ENCODE data around the gene ARL6.

The ARL6 gene, protein sequence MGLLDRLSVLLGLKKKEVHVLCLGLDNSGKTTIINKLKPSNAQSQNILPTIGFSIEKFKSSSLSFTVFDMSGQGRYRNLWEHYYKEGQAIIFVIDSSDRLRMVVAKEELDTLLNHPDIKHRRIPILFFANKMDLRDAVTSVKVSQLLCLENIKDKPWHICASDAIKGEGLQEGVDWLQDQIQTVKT

DNA sequence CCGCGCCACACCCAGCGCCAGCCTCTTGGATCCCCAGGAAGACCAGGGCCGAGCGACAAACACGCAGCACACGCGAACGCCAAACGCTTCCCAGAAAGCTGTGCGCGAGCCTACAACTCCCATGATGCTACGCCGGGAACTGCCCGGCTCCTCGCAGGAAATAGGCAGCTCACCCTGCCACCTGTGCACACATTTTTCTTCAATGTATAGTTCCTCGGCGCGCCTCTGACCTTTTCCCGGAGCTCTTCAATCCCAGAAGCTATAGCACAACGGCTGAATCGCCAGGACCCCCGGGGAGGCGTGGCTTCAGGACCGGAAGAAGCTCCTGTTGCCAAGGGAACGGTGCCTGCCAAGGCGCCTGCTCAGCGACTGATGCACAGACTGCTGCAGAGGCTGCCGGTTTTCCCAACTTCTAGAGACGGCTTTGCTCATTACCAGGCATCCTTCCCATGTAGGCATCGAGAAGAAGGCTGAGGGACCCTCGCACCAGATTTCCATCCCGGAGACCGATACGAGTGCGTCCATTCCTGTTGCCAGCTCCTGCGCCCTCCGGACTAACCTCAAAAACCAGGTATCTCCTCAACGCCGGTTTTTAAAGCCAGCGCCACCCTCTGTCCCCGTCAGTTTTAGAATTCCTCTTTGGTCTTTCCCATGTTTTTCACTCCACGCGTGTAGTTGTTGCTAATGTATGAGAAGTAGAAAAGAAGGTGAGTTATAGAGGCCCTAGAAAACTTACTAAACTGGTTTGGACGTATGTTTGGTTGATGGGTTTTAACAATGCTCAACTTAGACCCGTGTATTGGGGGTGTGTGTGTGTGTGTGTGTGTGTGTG is at the start of gene ARL6:
TSS of gene ARL6 (plus strand) at position 352 of the 832 bp plus-strand sequence. CDS start 3,350 bp downstream, outside the sequence.
- DNase-seq: peak; percentile 92

DNA sequence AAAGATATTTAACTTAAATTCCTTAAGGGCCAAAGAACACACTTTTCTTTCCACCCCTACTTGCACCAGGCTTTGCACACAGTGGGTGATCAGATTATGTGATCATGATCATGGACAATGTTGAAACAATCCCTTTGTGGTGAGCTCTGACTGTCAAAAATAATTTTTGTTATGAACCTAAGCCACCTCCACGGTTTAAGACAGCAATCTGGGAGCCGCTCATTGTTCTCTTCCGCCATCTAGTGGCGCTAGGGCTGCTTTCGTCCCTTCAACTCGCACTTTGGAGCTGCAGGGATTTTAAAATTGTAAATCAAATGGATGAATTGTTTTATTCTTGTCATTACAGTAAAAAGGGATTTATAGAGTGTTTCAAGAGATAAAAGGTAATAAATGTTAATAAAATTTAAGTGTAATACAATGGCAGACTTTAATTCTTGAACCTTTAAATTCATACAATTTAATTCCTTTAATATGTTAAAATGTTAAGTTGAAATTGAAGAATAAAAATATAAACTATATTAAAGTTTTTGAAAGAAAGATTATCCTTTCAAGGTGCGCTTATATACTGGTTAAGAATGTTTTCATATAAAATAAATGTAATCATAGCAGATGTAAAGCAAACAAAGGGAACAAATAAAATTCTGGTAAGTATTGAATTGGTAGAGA is 45.3 kb upstream of the ARL6 start:
- DNase-seq: peak; percentile 66

DNA sequence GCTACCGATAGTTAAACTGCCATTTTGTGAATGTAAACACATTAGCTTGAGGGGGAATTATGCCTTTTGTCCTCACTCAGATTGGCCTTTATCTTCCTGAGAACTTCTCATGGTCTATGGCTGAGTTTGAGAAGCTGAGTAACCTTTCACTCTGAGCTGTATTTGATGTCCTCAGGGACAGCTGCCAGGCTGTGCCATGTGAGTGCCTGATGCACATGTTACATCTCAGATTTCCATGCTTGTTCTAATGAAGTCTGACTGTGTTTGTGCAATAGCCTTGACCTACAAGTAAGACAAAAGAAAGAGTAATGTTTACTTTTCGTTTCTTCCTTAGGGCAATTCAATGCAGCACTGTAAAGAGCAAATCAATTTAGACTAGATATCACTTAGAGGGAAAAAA is 44.1 kb upstream of the ARL6 start:
- no peak for DNase-seq

DNA sequence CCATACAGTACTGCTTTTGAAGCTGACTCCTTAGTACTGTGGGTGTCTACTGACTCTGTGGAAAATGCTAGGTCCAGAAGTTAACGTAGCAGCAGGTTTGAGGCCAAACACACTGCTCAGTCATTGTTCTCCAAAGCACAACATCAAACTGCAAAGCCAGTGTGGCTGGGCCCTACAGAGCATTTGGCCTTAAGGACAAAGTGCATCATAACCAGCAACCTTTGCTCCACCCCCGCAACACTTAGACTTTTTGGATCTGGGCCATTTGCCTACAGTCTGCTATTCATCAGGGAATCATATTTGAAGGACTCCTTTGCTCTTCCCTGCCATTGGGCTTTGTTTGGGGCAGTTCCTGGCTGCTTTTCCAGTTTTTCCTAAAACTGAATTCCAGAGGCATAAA is 43.1 kb upstream of the ARL6 start:
- DNase-seq: no peak

DNA sequence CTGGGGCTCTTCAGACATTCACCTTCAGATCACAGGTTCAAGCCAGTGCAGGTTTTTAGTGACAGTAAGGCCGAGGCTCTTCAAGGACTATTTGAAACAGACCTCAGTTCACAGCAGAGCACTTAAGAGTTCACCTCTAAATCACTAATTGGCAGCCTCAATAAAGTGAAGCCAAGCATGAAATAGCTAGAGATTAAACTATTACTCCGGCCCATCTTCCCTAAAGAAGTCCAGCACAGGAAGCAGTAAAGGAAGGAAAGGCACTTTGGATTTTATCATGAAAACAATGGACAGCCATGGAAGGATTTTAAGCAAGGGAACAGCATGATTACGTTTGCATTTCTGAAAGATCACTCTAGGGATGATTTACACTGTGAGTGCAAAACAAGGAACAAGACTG is 27.6 kb upstream of the ARL6 start:
- DNase-seq: no peak

DNA sequence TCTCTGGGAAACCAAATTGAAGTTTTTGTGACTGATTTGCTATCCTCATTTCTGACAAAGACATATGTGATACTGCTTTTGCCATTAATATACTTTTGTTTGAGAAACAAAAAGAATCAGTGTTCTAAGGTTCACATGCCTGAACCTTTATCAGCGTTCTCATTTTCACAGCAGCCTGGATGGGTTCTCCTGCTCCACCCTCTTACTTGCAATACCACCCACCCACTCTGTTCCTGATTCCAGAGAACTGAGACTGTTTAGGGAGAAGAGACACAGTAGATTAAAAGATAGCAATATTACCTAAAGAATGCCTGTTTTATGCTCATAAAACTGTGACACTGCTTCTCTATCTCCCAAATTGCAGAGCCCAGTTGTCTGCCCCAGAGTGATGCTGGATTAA is 25.8 kb upstream of the ARL6 start:
- DNase-seq: no peak

DNA sequence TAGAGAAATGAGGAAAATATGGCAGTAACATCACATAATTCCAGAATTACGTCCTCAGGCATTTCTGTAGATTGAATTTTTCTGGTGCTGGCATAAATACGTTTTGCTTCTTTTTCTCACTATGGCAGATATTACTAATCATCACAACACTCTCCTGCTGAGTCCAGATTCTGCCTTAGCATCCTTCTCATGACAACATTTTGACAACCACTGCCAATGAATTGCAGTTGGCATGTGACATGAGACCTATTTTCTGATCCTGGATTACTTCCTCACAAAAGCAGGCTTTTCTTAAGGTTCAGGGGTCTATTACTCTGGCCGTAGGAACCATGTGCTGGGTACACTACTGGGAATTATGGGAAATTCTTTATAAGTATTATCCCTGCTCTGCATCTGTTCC is 22.5 kb upstream of the ARL6 start:
- no peak for DNase-seq

DNA sequence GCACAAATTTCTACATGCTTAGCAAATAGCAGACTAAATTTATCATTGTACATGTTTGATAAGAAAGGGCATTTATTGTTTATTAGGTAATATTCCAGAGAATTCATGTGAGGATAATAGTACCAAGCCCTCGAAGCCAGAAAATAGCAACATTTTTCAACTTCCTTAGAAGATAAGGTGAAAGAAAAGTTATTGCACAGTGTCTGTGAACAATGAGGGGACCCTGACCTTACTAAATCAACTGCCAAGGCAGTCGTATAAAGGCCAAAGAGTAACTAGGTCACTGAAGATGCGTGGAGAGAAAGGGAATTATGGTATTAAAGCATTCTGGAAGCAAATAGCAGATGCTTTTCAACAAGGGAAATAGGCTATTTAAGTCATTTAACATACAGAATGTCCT is 20.3 kb upstream of the ARL6 start:
- DNase-seq: no peak

DNA sequence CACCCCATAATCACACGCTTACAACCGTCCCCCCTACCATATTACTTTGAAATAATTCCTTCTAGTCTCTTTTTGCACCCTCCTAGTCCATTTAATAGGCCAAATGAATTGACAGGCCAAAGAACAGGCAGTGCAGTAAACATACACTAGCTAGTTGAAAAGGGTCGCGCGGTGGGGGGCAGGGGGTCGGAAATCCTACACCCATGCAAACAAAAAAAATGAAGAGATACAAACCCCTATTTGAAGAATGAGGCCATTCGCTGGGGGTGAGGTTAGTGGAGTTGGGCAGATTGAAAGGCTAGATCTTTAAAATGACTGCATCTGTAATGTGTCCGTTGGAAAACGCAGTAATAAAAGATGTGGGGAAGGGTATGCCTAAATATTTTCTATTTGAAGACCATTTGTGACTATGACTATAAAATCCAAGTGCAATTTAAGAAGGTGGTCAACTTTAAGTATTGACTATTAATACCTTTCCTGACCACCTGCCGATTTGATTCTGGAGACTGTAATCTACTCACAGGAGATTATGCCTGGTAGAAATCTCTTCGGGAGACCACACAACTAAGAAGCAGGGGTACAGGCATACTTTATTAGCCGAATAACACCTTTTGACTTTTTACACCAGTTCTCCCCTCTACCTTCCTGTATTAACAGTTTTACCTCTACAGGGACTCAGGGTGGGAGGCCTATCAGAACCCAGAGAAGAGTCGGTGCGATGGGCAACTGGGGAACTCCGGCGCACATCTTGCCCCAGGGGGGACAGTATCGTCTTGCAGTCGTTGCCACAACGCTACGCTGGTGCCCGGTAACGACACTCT is 762 bp upstream of the ARL6 start:
- DNase-seq: peak; percentile 19

DNA sequence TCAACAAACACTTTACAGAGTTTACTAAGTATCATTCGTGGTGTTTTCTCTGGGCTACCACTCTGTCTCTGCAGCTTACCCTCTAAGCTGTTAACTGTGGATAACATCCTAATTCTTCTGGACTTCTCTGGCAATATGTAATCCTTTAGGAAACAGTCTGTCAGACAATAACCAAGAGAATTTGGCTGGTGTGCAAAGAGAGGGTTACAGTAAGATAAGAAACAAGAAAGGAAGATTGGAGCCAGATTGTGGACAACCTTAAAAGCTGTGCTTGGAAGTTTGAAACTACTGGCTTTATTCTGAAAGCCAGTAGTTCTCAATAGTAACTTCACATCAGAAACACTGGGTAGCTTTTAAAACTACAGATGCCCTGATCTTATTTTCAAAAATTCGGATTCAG is 778 bp downstream of the ARL6 start:
- DNase-seq: no peak

DNA sequence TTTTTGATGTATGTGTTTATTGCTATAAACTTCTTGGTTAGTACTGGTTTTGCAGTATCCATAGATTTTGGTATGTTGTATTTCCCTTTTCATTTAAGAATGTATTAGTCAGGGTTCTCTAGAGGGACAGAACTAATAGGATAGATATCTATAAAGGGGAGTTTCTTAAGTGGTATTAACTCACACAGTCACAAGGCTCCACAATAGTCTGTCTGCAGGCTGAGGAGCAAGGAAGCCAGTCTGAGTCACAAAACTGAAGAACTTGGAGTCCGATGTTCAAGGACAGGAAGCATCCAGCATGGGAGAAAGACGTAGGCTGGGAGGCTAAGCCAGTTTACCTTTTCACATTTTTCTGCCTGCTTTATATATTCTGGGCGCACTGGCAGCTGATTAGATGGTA is 8.4 kb downstream of the ARL6 start:
- no peak for DNase-seq

DNA sequence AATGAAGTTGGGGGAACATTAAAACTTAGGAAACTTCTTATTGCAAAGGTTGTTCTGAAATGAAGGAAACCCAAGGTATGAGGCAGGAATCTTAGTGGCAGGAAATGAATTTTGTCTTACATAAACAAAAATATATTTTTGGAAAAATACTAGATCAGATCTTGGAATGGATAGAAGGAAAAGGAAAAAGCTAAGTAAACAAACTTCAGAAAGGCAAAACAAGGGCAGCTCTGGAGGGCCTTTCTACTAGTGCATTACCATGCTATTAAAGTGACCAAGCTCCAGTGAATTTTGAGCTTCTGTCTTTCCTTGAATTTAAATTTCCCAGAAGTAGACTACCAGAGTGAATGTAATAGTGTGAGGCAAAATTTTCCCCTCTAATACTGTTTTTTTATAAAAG is 13.6 kb downstream of the ARL6 start:
- DNase-seq: no peak

DNA sequence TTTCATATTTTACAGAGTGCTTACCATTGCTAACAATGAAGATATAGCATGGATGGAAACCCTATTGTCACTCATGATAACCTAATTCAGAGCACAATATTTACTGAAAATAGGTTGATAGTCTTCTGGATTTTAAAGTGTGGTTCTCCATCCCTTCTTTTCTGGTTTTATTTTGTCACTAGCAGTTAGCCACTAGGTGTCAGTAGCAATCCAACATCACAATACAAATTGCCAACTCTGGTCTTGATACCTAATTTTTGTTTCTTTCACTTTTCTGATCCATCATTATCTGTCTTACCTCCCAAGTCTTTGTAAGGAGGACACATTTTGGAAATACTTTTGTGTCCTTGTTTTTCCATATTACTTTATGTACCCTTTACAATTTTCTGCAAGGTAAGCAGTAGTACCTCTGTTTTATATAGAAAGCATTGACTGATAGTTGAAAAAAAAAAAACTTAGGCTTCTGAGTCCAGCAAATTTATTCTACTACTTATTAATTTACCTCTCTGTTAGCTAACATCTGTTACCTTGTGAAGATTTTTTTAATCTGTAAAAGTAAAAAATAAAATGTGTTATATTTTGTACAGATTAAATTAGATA is 29.0 kb downstream of the ARL6 start:
- DNase-seq: no peak

DNA sequence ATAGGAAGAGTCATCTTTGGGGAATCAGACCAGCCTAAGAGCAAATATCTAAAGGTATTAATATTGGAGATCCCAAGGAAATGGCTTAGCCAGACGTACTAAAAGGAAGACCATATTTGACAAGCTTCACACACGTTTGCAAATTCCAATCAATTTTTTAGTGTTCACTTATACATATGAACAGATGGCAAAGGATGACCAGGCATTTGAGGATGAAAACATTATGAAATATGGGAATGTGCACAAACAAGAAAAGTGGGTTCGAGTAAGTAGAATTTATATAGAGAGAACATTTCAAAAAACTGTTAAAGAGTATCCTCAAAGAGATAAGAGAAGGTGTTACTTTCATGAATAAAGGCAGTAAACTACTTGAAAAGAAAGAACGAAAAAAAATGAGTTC is 31.4 kb downstream of the ARL6 start:
- no peak for DNase-seq

DNA sequence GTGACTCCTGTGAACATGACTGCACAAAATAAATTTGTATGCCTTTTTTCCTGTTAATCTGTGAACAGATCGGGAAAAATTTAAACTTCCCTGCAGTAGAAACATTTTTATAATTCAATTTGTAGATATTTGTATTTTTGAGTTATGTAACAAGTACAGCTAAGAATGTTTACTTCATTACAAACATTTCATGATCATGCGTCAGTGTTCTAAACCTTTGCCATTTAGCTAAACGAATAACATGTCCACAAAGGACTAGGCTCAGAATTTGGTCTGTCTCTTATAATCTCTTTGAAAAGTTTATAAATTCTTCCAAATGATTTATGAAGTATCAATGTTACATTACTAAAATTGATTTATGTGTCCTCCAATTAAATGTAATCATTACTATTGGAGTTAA is 39.9 kb downstream of the ARL6 start:
- DNase-seq: no peak

DNA sequence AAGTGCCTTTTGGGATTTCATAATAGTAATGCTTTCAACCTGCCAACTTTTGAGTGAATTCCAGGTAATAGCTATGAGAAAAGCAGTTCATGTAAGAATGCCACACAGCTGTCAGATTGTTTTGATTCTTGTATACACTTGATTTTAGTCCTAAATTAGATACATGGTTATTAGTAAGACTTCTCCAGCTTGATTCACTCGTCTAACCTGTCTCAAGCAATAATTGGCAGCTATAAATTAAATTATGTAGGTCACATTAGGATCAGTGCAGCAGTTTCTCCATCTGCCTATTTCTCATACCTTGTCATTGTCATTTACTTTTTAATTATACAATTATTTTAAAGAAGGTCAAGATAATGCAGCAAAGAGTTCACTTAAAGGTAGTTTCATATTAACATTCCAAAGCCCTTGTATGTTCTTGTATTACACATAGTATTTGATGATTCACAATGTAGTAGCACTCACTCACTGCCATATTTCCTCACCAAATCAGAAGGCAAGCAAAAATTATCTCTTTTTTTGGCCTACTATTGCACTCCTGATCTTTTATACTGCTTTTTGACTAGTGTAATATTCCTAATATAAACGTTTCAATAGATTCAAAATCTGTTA is 46.3 kb downstream of the ARL6 start:
- DNase-seq: no peak

DNA sequence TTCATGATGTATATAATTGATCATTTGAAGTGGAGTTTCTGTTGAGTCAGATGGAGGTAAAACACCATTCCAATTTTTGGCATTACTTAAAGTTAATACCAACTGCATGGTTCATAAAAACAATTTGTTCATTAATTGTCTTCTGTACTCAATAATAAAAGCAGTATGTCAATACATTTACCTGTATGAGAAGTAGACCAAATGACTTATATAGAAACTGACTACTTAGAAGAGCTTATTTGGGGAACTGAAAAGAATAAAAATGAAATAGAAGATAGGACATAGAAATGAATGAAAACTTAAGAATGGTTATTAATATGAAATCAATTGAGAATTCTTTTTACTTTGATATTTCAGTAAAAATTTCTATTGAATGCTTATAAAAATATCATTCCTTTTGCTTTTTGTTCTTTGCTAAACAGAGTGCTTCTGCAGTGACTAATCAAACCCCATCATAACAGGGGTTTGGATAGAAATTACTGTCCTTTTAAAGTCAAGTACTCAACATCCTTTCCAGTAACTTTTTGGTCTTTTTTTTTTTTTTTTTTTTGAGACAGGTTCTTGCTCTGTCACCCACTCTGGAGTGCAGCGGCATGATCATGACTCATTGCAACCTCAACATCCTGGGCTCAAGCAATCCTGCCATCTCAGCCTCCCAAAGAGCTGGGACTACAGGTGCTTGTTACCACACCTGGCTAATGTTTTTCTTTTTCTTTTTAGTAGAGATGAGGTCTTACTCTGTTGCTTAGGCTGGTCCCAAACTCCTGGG is 50.8 kb downstream of the ARL6 start:
- DNase-seq: no peak

DNA sequence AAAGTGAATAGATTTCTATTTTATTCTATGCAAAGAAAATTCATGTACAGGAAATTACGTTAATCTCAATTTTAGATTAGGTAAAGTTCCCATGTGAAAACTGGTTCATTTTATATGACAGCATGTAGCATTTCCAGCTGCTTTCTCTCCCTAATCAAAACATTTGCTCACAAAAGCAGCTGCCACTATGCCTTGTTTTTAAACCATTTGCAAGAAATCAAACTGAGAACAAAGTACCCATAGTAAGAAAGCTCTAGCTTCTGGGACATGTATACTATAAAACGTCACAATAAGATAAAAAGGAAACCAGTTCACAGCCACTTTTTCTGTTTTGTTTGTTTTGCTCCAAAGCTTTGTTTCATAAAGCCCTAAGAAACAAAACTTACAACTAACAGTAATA is 52.3 kb downstream of the ARL6 start:
- DNase-seq: no peak

DNA sequence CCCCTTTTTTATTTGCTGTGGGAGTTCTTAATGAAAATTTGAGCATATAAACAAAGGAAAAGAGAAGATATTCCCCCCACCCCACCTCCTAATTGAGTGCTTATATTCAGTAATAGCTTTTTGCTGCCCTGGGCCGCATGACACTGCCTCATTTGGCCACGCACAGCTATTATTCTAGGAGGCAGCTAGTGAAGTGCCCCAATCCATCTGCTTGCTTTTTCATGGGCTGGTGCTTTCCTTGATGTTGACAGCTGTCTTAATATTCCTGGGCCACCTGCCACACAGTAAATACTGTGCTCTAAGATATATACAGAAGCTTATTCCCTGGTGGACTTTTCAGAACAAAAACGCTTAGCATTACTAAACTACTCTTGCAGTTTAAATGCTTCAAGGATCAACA is 53.4 kb downstream of the ARL6 start:
- no peak for DNase-seq

DNA sequence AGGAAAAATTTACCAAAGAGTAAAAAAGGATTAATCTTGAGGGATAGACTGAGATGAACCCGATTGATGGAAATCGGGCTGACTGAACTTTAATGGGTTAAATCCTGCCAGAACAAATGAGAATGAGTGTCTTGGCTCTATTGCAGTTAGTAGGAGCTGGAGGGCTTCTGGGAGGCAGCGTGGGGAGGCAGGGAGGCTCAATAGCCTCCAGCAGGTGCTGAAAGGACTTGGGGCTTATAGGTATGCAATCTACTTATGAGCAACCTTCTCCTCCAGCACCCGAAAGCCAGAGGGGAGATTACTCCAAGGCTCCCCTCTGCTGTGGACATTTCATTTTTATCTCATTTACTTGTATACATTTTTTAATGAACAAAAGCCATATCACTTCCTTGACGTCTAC is 56.2 kb downstream of the ARL6 start:
- no peak for DNase-seq

DNA sequence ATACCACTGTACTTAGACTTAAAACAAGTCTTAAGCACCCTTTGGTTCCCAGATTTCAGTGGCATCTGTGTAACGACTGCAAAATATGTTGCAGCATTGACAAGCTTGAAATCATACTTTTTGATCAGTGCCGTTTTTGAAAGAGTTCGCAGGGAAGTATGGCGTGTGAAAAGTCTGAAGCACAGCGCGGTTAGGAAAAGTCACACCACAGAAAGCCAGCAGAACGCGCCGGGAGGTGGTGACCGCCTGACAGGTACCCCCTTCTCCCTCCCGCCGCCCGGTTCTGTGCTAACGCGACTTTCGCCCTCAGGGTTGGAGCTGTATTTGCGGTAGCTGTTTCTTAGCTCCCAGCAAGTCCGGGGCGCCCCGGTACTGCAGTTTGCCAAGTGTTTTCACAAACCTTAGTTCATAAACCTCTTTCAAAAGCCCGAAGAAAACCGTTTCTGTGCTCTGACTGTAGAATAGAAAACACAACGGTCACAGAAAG is 56.8 kb downstream of the ARL6 start:
- DNase-seq: no peak
